Endothelial cell of umbilical vein (primary cell): Measurements from ENCODE around the gene AQP9. TPM values are rescaled to one million over a fixed set of nuclear protein-coding genes. Genes with fewer than 3 reads are reported as not detected.
"Not testable (repeated sequence)": the region's sequence is repeated elsewhere in the genome, so short reads cannot be mapped to it uniquely, and the experiment has no call there.

Experiments used
- BruUV-seq: library from RNA; stranded (reverse); fragments of 400-500 nt; replicated peaks from 2 replicates; lab custom pipeline; 2021; lab: Mats Ljungman, UMichigan
- CTCF ChIA-PET: fragments of 300-600, 350-600 bp; sonication (Branson Sonifier 250); formaldehyde crosslinking; loops from one replicate; lab custom pipeline; 2021; ENCODE audit warnings: antibody characterized with exemption, inconsistent platforms; lab: Charles Lee
- POLR2A ChIA-PET: fragments of 300-600, 350-600 bp; sonication (Branson Sonifier 250); formaldehyde crosslinking; loops from one replicate; lab custom pipeline; 2021; ENCODE audit warnings: antibody characterized with exemption, inconsistent platforms; lab: Charles Lee
- DNase-seq: peaks from one replicate; pipeline ENCODE4 v3.0.0-alpha.2; 2011; ENCODE audit warnings: low read depth, low spot score
- FAIRE-seq: peaks from 2 replicates; lab custom pipeline; 2011; peaks lifted over from hg19 to GRCh38; lab: Jason Lieb, UNC
- H2AFZ ChIP-seq: 2 replicates; pipeline ENCODE4 v1.6.0; 2012; ENCODE audit warnings: low read depth, low read length, control low read depth, inconsistent platforms
- H3K27ac ChIP-seq: 2 replicates; pipeline ENCODE4 v1.5.1; 2011; ENCODE audit warnings: low read depth, mild to moderate bottlenecking, control low read depth, low read length, moderate library complexity; ENCODE audit not compliant: insufficient read depth
- H3K27me3 ChIP-seq, 2 experiments: 2 replicates each; pipeline versions ENCODE4 v1.6.0 to v1.6.1; 2011; ENCODE audit warnings: low read length in 2 of 2, mixed read lengths in 1 of 2; ENCODE audit not compliant: control insufficient read depth in 2 of 2, insufficient read depth in 2 of 2
- H3K36me3 ChIP-seq, 2 experiments: 2 replicates in 1 of 2; 3 replicates in 1 of 2; pipeline ENCODE4 v1.5.1; 2011; ENCODE audit warnings: low read length in 2 of 2, mild to moderate bottlenecking in 1 of 2, moderate library complexity in 1 of 2; ENCODE audit not compliant: control insufficient read depth in 2 of 2, insufficient read depth in 2 of 2; ENCODE audit errors: extremely low read depth in 1 of 2
- H3K4me1 ChIP-seq: 3 replicates; pipeline ENCODE4 v1.5.1; 2011; ENCODE audit warnings: mild to moderate bottlenecking, low read length; ENCODE audit not compliant: control insufficient read depth, insufficient read depth; ENCODE audit errors: extremely low read depth
- H3K4me2 ChIP-seq: 2 replicates; pipeline ENCODE4 v1.6.1; 2011; ENCODE audit warnings: low read length, control low read depth, mixed read lengths; ENCODE audit not compliant: insufficient read depth
- H3K4me3 ChIP-seq, 3 experiments: fragments of 200-600 bp in 1 of 3; sonication (generic), shearing (Covaris generic) in 1 of 3; replicated peaks in 1 of 3; 2 replicates each; pipeline ENCODE4 v1.5.1; 2011 to 2016; ENCODE audit warnings: control low read depth in 3 of 3, low read length in 3 of 3, mild to moderate bottlenecking in 2 of 3, inconsistent platforms in 1 of 3, low read depth in 1 of 3, moderate library complexity in 1 of 3; ENCODE audit not compliant: insufficient read depth in 1 of 3
- H3K79me2 ChIP-seq: 2 replicates; pipeline ENCODE4 v1.6.0; 2012; ENCODE audit warnings: low read length, inconsistent platforms; ENCODE audit not compliant: control insufficient read depth, insufficient read depth
- H3K9ac ChIP-seq: replicated peaks from 2 replicates; pipeline ENCODE3; 2011; ENCODE audit warnings: low read length, control low read depth; ENCODE audit not compliant: insufficient read depth; ENCODE audit errors: extremely low read depth
- H3K9me1 ChIP-seq: replicated peaks from 3 replicates; pipeline ENCODE4 v1.6.0; 2011; ENCODE audit warnings: mild to moderate bottlenecking, low read length; ENCODE audit not compliant: control insufficient read depth, insufficient read depth; ENCODE audit errors: extremely low read depth
- H3K9me3 ChIP-seq: replicated peaks from 2 replicates; pipeline ENCODE4 v1.5.1; 2012; ENCODE audit warnings: low read length, inconsistent platforms; ENCODE audit not compliant: control insufficient read depth, insufficient read depth
- H4K20me1 ChIP-seq: replicated peaks from 2 replicates; pipeline ENCODE3; 2011; ENCODE audit warnings: mild to moderate bottlenecking, low read length; ENCODE audit not compliant: control insufficient read depth, insufficient read depth; ENCODE audit errors: extremely low read depth
- EZH2 ChIP-seq: IDR thresholded peaks from 2 replicates; pipeline ENCODE4 v1.6.1; 2012; ENCODE audit warnings: borderline replicate concordance, low read depth, mild to moderate bottlenecking, moderate library complexity, low read length, inconsistent platforms; ENCODE audit not compliant: severe bottlenecking
- FOS ChIP-seq: IDR thresholded peaks from 2 replicates; pipeline ENCODE4 v1.6.1; 2011; ENCODE audit warnings: mild to moderate bottlenecking, low read length, moderate library complexity, borderline replicate concordance; ENCODE audit not compliant: insufficient read depth
- GATA2 ChIP-seq: IDR thresholded peaks from 2 replicates; pipeline ENCODE4 v1.7.0; 2011; ENCODE audit warnings: low read depth, mild to moderate bottlenecking, moderate library complexity, mixed read lengths, low read length; ENCODE audit not compliant: insufficient read length, insufficient read depth
- JUN ChIP-seq: IDR thresholded peaks from 2 replicates; pipeline ENCODE4 v1.6.1; 2011; ENCODE audit warnings: borderline replicate concordance, low read depth; ENCODE audit not compliant: insufficient read length, insufficient read depth
- MYC ChIP-seq: IDR thresholded peaks from one replicate; pipeline ENCODE4 v1.6.1; 2011; ENCODE audit warnings: mild to moderate bottlenecking, low read depth, low read length
- POLR2A ChIP-seq: IDR thresholded peaks from 2 replicates; pipeline ENCODE4 v1.6.1; 2012; ENCODE audit warnings: low read depth, mild to moderate bottlenecking, control low read depth, low read length
- POLR2AphosphoS5 ChIP-seq: IDR thresholded peaks from 2 replicates; pipeline ENCODE4 v1.6.1; 2012; ENCODE audit warnings: low read depth, mild to moderate bottlenecking, control low read depth, low read length, moderate library complexity; ENCODE audit not compliant: insufficient read depth
- dilution Hi-C: fragments of 300-500 bp; cut with MboI; formaldehyde crosslinking; loops from one replicate; pipeline ENCODE4 v1.15.0; 2019; ENCODE audit warnings: low sequenced_read_pairs; ENCODE audit not compliant: extremely low pct_ligation_motif_present
- intact Hi-C: fragments of 100-400 bp; cut with micrococcal nuclease; formaldehyde crosslinking; loops from one replicate; pipeline ENCODE4 v1.10.0; 2022
- polyA plus RNA-seq, 4 experiments: library from polyadenylated mRNA; depleted of rRNA in 3 of 4; stranded (reverse) in 3 of 4; unstranded in 1 of 4; fragments of >200 nt; gene quantifications; 2 replicates each; pipeline versions ENCODE4 v1.2.1 to v1.2.3, GENCODE V29; 2011 to 2012; ENCODE audit warnings: missing spikeins in 1 of 4
- total RNA-seq: library from RNA; stranded (reverse); gene quantifications from 2 replicates; pipeline ENCODE4 v1.2.3, GENCODE V29; 2021
- TF ChIP-seq, protein P1 (sequence below), 2 donors: IDR thresholded peaks; 1 replicate in 1 of 2; 2 replicates in 1 of 2; pipeline ENCODE4 v1.5.1; 2011; ENCODE audit warnings: low read length in 2 of 2, mild to moderate bottlenecking in 2 of 2, moderate library complexity in 2 of 2, control low read depth in 1 of 2, inconsistent platforms in 1 of 2, low read depth in 1 of 2; ENCODE audit not compliant: insufficient read depth in 1 of 2; ENCODE audit errors: extremely low read depth in 1 of 2
- TF ChIP-seq, protein P2 (sequence below): IDR thresholded peaks from 2 replicates; pipeline ENCODE4 v1.6.1; 2011; ENCODE audit not compliant: insufficient read depth, insufficient read length

AQP9 gene
- total and polyA plus RNA-seq, 2 donors (not counting 3 experiments of a cell fraction or from before 2014, with no cell fraction given): not detected

DNA sequence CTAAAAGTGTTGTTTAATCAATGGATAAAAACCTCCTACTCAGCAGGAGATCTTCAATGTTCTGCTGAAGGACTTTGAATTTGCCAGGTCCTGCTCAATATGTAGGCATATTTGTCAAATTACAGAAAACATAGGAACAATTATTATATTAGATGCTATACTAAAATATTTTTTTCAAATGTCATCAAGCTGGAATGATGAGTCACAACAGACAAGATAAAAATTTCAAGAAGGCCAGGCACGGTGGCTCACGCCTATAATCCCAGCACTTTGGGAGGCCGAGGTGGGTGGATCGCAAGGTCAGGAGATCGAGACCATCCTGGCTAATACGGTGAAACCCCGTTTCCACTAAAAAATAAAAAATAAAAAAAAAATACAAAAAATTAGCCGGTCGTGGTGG lies 68.0 kb downstream of the AQP9 start:
- no TSS peak for BruUV-seq
- Histone ChIP-seq H3K27ac (no peak overlapping the region), H3K9me3 (no peaks in the 10 kb centered on the region), H2AFZ (no peak overlapping the region), H3K4me3 (no peak overlapping the region), H3K9me1 (no peaks in the 10 kb centered on the region), H3K79me2 (no peaks in the 10 kb centered on the region), H3K4me1 (peaks cover 28% of the 10 kb centered on the region), H3K9ac (no peak overlapping the region), H3K27me3 (no peaks in the 10 kb centered on the region), H3K4me2 (no peak overlapping the region), H4K20me1 (no peaks in the 10 kb centered on the region), H3K36me3 (no peaks in the 10 kb centered on the region)
- CTCF ChIA-PET: no interaction called here
- FAIRE-seq (no peak), DNase-seq (no peak)
- POLR2A ChIA-PET: no interaction called here
- TF ChIP-seq POLR2A: no peak
- TF ChIP-seq GATA2: no peak
- TF ChIP-seq EZH2: no peak
- TF ChIP-seq, protein P1, sequence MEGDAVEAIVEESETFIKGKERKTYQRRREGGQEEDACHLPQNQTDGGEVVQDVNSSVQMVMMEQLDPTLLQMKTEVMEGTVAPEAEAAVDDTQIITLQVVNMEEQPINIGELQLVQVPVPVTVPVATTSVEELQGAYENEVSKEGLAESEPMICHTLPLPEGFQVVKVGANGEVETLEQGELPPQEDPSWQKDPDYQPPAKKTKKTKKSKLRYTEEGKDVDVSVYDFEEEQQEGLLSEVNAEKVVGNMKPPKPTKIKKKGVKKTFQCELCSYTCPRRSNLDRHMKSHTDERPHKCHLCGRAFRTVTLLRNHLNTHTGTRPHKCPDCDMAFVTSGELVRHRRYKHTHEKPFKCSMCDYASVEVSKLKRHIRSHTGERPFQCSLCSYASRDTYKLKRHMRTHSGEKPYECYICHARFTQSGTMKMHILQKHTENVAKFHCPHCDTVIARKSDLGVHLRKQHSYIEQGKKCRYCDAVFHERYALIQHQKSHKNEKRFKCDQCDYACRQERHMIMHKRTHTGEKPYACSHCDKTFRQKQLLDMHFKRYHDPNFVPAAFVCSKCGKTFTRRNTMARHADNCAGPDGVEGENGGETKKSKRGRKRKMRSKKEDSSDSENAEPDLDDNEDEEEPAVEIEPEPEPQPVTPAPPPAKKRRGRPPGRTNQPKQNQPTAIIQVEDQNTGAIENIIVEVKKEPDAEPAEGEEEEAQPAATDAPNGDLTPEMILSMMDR (IDR thresholded peaks at IDR 0.05; ENCODE audit: extremely low read depth in 1 of 2, insufficient read depth in 1 of 2, low read depth in 1 of 2, low read length in 2 of 2): no peak
- TF ChIP-seq JUN: no peak
- TF ChIP-seq, protein P2, sequence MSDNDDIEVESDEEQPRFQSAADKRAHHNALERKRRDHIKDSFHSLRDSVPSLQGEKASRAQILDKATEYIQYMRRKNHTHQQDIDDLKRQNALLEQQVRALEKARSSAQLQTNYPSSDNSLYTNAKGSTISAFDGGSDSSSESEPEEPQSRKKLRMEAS: no peak
- no peak for TF ChIP-seq MYC
- TF ChIP-seq POLR2AphosphoS5: no peak
- TF ChIP-seq FOS: no peak
- intact Hi-C loops: no loop called here
- dilution Hi-C loops: no loop called here

DNA sequence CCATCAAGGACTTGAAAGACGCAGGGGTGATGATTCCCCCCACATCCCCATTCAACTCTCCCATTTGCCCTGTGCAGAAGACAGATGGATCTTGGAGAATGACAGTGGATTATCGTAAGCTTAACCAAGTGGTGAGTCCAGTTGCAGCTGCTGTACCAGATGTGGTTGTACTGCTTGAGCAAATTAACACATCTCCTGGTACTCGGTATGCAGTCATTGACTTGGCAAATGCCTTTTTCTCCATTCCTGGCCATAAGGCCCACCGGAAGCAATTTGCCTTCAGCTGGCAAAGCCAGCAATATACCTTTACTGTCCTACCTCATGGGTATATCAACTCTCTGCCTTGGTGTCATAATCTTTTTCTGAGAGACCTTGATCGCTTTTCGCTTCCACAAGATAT lies 70.0 kb downstream of the AQP9 start:
- not testable (repeated sequence) for H3K9me3 ChIP-seq

More for the DNA sequence above, 70.0 kb downstream of the AQP9 start:
- BruUV-seq, H3K9ac ChIP-seq, H3K4me3 ChIP-seq, intact Hi-C loops, FAIRE-seq, CTCF ChIA-PET, H4K20me1 ChIP-seq, H2AFZ ChIP-seq, H3K4me2 ChIP-seq, H3K36me3 ChIP-seq, POLR2A ChIA-PET, H3K9me1 ChIP-seq, H3K27ac ChIP-seq, H3K79me2 ChIP-seq, DNase-seq, H3K27me3 ChIP-seq, dilution Hi-C loops: not testable (repeated sequence)
- H3K4me1 ChIP-seq: peaks cover 14% of the 10 kb centered on the region
